H1 (cell line): ENCODE data around the gene MYCBPAP. TPM values are rescaled to one million over a fixed set of nuclear protein-coding genes. Genes with fewer than 3 reads are reported as not detected.

Source experiments
- BCL11A ChIP-seq, 2 experiments: IDR thresholded peaks; one replicate each; pipeline ENCODE4 v1.6.1; 2011; ENCODE audit warnings: low read depth in 2 of 2, low read length in 2 of 2, mild to moderate bottlenecking in 2 of 2
- polyA plus RNA-seq, 7 experiments: library from polyadenylated mRNA; depleted of rRNA in 3 of 7; stranded (reverse) in 5 of 7; unstranded in 2 of 7; fragments of >200 nt in 5 of 7; fragments of 200-250 nt in 2 of 7; gene quantifications; 1 replicate in 5 of 7; 2 replicates in 1 of 7; 4 replicates in 1 of 7; pipeline versions ENCODE4 v1.2.1 to v1.2.3, GENCODE V29; 2011 to 2013; ENCODE audit warnings: missing spikeins in 2 of 7, mixed read lengths in 2 of 7
- total RNA-seq: library from RNA; stranded (reverse); fragmentation: NEBNext Ultra II Directional; extraction: Animal tissue kit (Norgen Biotek cat#: 25700); gene quantifications from 2 replicates; pipeline ENCODE4 v1.2.1, GENCODE V29; 2021

MYCBPAP gene
- total and polyA plus RNA-seq, 2 of the 8 experiments (the other 6 are each of a cell fraction or from before 2014, with no cell fraction given), result 0.89 to 3.3 TPM

- TF ChIP-seq BCL11A (IDR thresholded peaks at IDR 0.05; ENCODE audit: low read depth in 2 of 2, low read length in 2 of 2), result no peak
Observed at GRCh38 chr17:50482516-50482915, 25.7 kb upstream of the MYCBPAP start (continued).
